Measurements from ENCODE around the gene CEBPA.
"Not testable (repeated sequence)": the region's sequence is repeated elsewhere in the genome, so short reads cannot be mapped to it uniquely, and the experiment has no call there.

CEBPA gene

DNA sequence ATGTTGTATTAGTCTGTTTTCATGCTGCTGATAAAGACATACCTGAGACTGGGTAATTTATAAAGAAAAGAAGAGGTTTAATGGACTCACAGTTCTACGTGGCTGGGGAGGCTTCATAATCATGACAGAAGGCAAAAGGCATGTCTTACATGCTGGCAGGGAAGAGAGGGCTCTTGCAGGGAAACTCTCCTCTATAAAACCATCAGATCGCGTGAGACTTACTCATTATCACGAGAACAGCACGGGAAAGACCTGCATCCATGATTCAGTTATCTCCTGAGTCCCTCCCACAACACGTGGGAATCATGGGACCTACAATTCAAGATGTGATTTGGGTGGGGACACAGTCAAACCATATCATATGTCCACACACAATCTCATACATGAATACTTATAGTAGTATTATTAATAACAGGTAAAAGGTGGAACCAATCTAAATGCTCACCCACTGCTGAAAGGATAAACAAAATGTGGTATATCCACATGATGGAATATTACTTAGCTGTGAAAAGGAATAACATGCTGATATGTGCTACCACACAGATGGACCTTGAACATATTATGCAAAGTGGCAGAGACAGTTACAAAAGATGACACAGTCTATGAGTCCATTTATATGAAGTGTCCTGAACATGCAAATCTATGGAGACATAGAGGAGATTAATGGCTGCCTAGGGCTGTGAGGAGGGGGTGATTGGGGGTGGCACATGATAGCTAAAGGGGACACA lies 20.9 kb upstream of the CEBPA start:
- no peak for DNase-seq

GRCh38 chr19:33320636-33321035 lies 18.3 kb upstream of the CEBPA start:
- DNase-seq: no peak

DNA sequence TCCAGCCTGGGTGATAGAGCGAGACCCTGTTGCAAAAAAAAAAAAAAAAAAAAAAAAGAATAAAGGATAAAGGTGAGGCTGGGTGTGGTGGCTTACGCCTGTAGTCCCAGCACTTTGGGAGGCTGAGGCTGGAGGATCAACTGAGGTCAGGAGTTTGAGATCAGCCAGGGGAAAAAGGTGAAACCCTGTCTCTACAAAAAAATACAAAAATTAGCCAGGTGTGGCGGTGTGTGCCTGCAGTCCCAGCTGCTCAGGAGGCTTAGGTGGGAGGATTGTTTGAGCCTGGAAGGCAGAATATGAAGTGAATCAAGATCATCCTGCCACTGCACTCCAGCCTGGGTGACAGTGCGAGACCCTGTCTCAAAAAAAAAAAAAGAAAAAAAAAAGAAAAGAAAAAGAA lies 15.7 kb upstream of the CEBPA start:
- DNase-seq: not testable (repeated sequence)

GRCh38 chr19:33317517-33317916 lies 15.2 kb upstream of the CEBPA start:
- no peak for DNase-seq

GRCh38 chr19:33316541-33317264 lies 14.4 kb upstream of the CEBPA start:
- DNase-seq: no peak

DNA sequence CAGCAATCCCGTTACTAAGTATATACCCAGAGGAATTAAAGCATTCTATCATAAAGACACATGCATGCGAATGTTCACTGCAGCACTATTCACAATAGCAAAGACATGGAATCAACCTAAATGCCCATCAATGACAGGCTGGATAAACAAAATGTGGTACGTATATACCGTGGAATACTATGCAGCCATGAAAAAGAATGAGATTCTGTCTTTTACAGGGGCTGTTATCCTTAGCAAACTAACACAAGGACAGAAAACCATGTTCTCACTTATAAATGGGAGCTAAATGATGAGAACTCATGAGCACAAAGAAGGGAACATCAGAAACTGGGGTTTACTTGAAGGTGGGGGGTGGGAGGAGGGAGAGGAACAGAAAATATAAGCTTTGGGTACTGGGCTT lies 10.5 kb upstream of the CEBPA start:
- not testable (repeated sequence) for DNase-seq

- no peak for DNase-seq
Observed at GRCh38 chr19:33312065-33312464, 9.7 kb upstream of the CEBPA start.

DNA sequence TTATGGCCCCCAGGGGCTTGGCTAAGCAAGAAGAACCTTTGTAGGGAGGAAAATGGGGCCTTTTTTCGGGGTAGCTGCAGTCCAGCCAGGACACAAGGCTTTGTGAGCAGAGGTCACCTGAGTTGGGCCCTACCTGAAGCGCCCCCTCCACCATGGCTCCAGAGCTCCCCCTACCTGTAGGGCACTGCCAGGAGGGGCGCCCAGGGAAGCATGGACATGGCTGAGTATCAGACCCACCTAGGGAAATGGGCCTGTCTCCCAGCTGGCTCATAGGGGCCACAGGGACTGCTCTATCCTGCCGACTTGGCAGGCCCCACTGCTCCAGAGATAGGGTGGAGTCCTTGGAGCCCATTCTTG lies 9.0 kb upstream of the CEBPA start:
- no peak for DNase-seq

DNA sequence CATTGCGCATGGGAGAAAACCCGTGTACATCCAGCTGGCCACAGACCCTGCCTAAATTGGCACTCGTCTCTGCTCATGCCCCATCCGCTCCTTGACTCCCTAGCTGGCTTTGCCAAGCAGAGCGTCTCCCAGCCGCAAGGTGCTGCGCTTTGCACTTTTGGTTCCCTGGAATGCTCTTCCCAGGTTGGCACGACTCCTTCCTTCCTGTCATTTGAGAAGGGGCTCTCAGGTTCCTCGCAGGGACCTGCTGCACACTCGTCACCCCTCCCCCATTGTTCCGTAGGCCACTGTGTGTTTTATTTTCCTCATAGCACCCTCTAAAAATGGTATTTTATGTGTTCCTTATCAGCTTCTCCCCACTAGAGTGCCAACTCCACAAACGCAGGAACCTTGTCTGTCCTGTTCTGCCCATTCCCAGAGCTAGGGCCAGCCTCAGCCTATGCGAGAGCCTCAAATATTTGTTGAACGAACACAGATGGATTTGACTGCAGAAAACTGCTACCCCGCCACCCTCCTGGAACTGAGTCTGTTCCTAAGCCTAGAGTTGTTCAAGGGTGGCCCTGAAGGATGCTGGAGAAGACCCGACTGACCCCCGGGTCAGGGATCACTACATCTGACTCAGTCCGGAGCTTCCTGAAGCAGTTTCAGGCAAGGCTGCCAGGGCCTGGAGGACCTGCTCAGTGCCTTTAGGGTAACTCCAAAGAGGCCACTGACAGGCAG lies 8.4 kb upstream of the CEBPA start:
- no peak for DNase-seq

DNA sequence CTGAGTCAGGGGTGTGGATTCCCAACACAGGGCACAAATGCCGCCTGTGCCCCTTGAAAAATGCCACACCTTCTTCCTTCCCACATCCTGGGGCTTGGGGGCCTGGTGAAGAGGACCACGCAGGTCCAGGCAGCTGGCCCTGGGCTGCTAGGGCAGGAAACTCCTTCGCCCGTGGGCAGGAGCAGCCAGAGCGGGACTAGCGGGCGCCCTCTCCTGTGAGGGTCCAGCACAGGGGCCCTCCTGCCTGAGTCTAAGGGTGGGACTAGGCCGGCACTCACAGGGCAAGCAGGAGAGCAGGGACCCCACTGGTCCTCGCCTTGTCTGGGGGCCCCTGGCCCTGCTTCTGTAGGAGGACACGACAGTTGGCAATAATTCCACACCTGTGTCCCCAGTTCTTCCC lies 7.5 kb upstream of the CEBPA start:
- DNase-seq: no peak

DNA sequence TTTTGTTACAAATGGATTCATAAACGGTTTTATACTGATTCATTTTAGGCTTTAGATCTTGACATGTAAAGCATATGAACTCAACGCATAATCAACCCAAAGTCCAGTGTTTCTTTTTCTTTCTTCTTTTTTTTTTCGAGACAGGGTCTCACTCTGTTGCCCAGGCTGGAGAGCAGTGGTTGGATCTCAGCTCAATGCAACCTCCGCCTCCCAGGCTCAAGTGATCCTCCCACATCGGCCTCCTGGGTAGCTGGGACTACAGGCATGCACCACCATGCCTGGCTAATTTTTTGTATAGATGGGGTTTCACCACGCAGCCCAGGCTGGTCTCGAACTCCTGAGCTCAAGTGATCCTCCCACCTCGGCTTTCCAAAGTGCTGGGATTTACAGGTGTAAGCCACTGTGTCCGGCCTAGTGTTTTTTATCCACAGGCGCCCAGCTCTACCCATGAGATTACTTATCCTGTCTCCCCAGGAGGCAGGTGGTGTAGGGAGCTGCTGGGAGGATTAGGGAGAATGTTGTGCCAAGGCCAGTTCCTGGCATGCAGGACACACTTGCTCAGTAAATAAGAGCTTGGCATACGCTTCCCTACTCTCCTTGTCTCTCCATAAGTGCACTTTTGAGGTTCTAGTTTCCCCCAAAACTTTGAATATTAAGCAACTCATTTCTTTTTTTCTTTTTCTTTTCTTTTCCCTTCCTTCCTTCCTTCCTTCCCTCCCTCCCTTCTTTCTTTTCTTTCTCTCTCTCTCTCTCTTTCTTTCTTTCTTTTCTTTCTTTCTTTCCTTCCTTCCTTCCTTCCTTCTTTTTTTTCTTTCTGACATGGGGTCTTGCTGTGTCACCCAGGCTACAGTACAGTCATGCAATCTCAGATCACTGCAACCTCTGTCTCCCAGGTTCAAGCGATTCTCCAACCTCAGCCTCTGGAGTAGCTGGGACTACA lies 4.8 kb upstream of the CEBPA start:
- DNase-seq: no peak

GRCh38 chr19:33306191-33306590 lies 3.9 kb upstream of the CEBPA start:
- no peak for DNase-seq

GRCh38 chr19:33304760-33305647 lies 2.7 kb upstream of the CEBPA start:
- no peak for DNase-seq

- no peak for DNase-seq
Observed at GRCh38 chr19:33304371-33304759, 2.0 kb upstream of the CEBPA start.

DNA sequence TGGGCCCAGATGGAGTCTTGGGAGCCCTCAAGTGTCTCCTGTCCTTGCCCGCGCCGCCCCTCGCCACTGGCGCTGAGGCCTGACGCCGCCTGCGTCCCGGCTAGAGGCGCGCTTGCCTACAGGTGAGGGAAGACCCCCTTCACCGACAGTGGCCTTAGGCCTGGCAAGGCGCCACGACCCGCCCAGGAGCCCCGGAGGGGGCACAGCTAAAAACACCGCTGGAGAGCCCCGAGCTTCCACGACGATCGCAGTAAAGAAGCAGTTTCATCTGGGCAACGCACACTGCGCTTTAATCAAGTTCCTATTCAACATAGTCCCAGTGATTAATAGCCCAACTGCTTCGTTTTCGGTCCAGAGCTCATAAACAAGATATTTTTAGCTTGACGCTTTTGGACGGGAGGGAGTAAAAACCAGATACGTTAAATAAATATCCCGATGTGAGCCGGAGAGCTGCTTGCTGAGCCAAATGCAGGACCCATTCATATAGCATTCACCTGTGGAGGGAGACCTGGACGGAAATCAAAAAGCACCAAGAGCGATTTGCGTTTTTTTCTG lies 1.5 kb upstream of the CEBPA start:
- no peak for DNase-seq

DNA sequence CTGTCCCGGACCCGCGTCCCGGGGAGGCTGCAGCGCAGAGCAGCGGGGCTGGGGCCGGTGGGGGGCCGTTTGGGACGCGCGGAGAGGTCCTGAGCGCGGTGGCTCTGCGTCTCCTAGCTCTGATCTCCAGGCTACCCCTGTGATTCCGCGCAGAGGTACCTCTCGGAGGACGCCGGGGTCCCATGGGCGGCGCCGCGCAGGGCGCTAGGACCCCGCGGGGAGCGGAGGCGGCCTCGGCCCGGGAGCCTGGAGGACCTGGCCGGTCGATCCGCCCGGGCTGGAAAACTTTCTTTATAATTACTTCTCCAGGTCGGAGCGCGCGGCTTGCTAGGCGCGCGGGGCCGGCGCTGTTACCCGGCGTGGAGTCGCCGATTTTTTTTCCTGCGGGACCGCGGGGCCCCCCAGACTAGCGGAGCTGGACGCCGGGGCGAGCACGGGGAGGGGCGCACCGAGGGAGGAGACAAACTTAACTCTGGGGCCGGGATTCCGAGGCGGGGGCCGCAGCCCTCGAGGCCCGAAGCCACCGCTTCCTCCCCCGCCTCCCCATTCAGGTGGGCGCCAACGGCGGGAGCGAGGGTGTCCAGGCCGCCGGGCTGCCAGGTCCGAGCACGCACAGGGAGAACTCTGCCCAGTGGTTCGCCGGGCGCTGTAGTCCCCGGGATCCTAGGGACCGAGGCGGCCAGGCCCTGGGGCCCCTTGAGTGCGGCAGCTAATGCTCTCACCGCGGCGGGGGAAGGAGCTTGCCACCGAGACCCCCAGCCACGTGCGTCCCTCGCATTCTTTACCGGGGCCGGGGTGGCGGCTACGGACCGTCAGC lies 848 bp upstream of the CEBPA start:
- DNase-seq: peak; percentile 50

DNA sequence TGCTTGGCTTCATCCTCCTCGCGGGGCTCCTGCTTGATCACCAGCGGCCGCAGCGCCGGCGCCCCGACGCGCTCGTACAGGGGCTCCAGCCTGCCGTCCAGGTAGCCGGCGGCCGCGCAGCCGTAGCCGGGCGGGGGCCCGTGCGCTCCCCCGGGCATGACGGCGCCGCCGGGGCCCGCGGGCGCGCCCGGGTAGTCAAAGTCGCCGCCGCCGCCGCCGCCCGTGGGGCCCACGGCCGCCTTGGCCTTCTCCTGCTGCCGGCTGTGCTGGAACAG lies 497 bp downstream of the CEBPA start:
- no peak for DNase-seq

DNA sequence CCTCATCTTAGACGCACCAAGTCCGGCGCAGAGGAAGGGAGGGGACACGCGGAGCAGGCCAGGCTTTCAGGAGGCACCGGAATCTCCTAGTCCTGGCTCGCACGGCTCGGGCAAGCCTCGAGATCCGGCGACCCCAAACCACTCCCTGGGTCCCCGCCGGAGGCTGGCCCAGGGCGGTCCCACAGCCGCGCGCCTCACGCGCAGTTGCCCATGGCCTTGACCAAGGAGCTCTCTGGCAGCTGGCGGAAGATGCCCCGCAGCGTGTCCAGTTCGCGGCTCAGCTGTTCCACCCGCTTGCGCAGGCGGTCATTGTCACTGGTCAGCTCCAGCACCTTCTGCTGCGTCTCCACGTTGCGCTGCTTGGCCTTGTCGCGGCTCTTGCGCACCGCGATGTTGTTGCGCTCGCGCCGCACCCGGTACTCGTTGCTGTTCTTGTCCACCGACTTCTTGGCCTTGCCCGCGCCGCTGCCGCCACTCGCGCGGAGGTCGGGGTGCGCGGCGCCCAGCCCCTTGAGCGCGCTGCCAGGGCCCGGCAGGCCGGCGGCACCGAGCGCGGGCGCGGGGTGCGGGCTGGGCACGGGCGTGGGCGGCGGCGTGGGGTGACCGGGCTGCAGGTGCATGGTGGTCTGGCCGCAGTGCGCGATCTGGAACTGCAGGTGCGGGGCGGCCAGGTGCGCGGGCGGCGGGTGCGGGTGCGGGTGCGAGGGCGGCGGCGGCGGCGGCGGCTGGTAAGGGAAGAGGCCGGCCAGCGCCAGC lies 1.0 kb downstream of the CEBPA start:
- no peak for DNase-seq

DNA sequence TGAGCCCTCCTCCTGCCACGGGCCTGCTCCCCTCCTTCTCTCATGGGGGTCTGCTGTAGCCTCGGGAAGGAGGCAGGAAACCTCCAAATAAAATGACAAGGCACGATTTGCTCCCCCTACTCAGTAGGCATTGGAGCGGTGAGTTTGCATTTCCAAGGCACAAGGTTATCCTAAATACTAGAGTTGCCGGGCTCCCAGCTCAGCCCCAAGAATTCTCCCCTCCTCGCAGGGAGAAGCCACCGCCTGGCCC lies 1.5 kb downstream of the CEBPA start:
- DNase-seq: no peak
